ENCODE data around the gene ARHGAP28. TPM values are rescaled to one million over a fixed set of nuclear protein-coding genes. Genes with fewer than 3 reads are reported as not detected.
"Not testable (repeated sequence)": the region's sequence is repeated elsewhere in the genome, so short reads cannot be mapped to it uniquely, and the experiment has no call there.

ARHGAP28 gene
- total RNA-seq, 1 experiment from 2014 or later = 0.27 TPM

- in situ Hi-C loops (cut with HindIII; ENCODE audit: low pct_unique_long_range_greater_than_20kb, low sequenced_read_pairs) = no loop called here
- DNase-seq (ENCODE audit: low read depth) = no peak
These were observed 112.6 kb downstream of the ARHGAP28 start for GRCh38 chr18:6842081-6842480.

GRCh38 chr18:6843308-6843707, 113.8 kb downstream of the ARHGAP28 start:
- in situ Hi-C loops (cut with HindIII; ENCODE audit: low pct_unique_long_range_greater_than_20kb, low sequenced_read_pairs) = no loop called here
- DNase-seq (ENCODE audit: low read depth) = no peak

- in situ Hi-C loops (cut with HindIII; ENCODE audit: low pct_unique_long_range_greater_than_20kb, low sequenced_read_pairs); DNase-seq (ENCODE audit: low read depth): not testable (repeated sequence)
These were observed 116.0 kb downstream of the ARHGAP28 start for GRCh38 chr18:6845521-6845920.

GRCh38 chr18:6850396-6850795, 120.9 kb downstream of the ARHGAP28 start:
- in situ Hi-C loops (cut with HindIII; ENCODE audit: low pct_unique_long_range_greater_than_20kb, low sequenced_read_pairs) = no loop called here
- DNase-seq (ENCODE audit: low read depth) = no peak

GRCh38 chr18:6851480-6851879, 122.0 kb downstream of the ARHGAP28 start:
- in situ Hi-C loops (cut with HindIII; ENCODE audit: low pct_unique_long_range_greater_than_20kb, low sequenced_read_pairs) = no loop called here
- no peak for DNase-seq (ENCODE audit: low read depth)

- in situ Hi-C loops (cut with HindIII; ENCODE audit: low pct_unique_long_range_greater_than_20kb, low sequenced_read_pairs) = no loop called here
- no peak for DNase-seq (ENCODE audit: low read depth)
These were observed 125.3 kb downstream of the ARHGAP28 start for GRCh38 chr18:6854811-6855210.

- in situ Hi-C loops (cut with HindIII; ENCODE audit: low pct_unique_long_range_greater_than_20kb, low sequenced_read_pairs) = no loop called here
- no peak for DNase-seq (ENCODE audit: low read depth)
These were observed 126.3 kb downstream of the ARHGAP28 start for GRCh38 chr18:6855767-6856166.

GRCh38 chr18:6857300-6857699, 127.8 kb downstream of the ARHGAP28 start:
- DNase-seq (ENCODE audit: low read depth) = no peak
- in situ Hi-C loops (cut with HindIII; ENCODE audit: low pct_unique_long_range_greater_than_20kb, low sequenced_read_pairs) = no loop called here

- in situ Hi-C loops (cut with HindIII; ENCODE audit: low pct_unique_long_range_greater_than_20kb, low sequenced_read_pairs) = no loop called here
- DNase-seq (ENCODE audit: low read depth) = peak; percentile 8
These were observed 130.3 kb downstream of the ARHGAP28 start for GRCh38 chr18:6859676-6860422.

- in situ Hi-C loops (cut with HindIII; ENCODE audit: low pct_unique_long_range_greater_than_20kb, low sequenced_read_pairs) = no loop called here
- DNase-seq (ENCODE audit: low read depth) = no peak
These were observed 131.4 kb downstream of the ARHGAP28 start for GRCh38 chr18:6860804-6861448.

GRCh38 chr18:6865251-6865650, 135.7 kb downstream of the ARHGAP28 start:
- DNase-seq (ENCODE audit: low read depth) = no peak
- in situ Hi-C loops (cut with HindIII; ENCODE audit: low pct_unique_long_range_greater_than_20kb, low sequenced_read_pairs) = no loop called here

GRCh38 chr18:6866552-6867085, 137.1 kb downstream of the ARHGAP28 start:
- DNase-seq (ENCODE audit: low read depth) = no peak
- in situ Hi-C loops (cut with HindIII; ENCODE audit: low pct_unique_long_range_greater_than_20kb, low sequenced_read_pairs) = no loop called here

GRCh38 chr18:6868033-6868432, 138.5 kb downstream of the ARHGAP28 start:
- DNase-seq (ENCODE audit: low read depth) = no peak
- in situ Hi-C loops (cut with HindIII; ENCODE audit: low pct_unique_long_range_greater_than_20kb, low sequenced_read_pairs) = no loop called here

- in situ Hi-C loops (cut with HindIII; ENCODE audit: low pct_unique_long_range_greater_than_20kb, low sequenced_read_pairs) = no loop called here
- DNase-seq (ENCODE audit: low read depth) = no peak
These were observed 142.1 kb downstream of the ARHGAP28 start for GRCh38 chr18:6871566-6871965.

GRCh38 chr18:6873040-6873751, 143.7 kb downstream of the ARHGAP28 start:
- in situ Hi-C loops (cut with HindIII; ENCODE audit: low pct_unique_long_range_greater_than_20kb, low sequenced_read_pairs) = no loop called here
- no peak for DNase-seq (ENCODE audit: low read depth)

- DNase-seq (ENCODE audit: low read depth) = no peak
- in situ Hi-C loops (cut with HindIII; ENCODE audit: low pct_unique_long_range_greater_than_20kb, low sequenced_read_pairs) = no loop called here
These were observed 144.8 kb downstream of the ARHGAP28 start for GRCh38 chr18:6874315-6874714.

GRCh38 chr18:6875749-6876148, 146.2 kb downstream of the ARHGAP28 start:
- in situ Hi-C loops (cut with HindIII; ENCODE audit: low pct_unique_long_range_greater_than_20kb, low sequenced_read_pairs) = loop anchor here (25.0 kb wide), 1 partner anchor 338 kb away; no protein-coding TSS in a partner anchor
- DNase-seq (ENCODE audit: low read depth) = no peak

GRCh38 chr18:6876641-6877041, 147.1 kb downstream of the ARHGAP28 start:
- DNase-seq (ENCODE audit: low read depth) = no peak
- in situ Hi-C loops (cut with HindIII; ENCODE audit: low pct_unique_long_range_greater_than_20kb, low sequenced_read_pairs) = loop anchor here (25.0 kb wide), 1 partner anchor 339 kb away; no protein-coding TSS in a partner anchor

GRCh38 chr18:6877288-6877687, 147.8 kb downstream of the ARHGAP28 start:
- no peak for DNase-seq (ENCODE audit: low read depth)
- in situ Hi-C loops (cut with HindIII; ENCODE audit: low pct_unique_long_range_greater_than_20kb, low sequenced_read_pairs) = loop anchor here (25.0 kb wide), 1 partner anchor 340 kb away; no protein-coding TSS in a partner anchor
